Measurements from ENCODE around the gene NEURL1B.
A peak's percentile ranks its signal among the peaks of the same experiment; 100 is the strongest.
"Not testable (repeated sequence)": the region's sequence is repeated elsewhere in the genome, so short reads cannot be mapped to it uniquely, and the experiment has no call there.

The NEURL1B gene

DNA sequence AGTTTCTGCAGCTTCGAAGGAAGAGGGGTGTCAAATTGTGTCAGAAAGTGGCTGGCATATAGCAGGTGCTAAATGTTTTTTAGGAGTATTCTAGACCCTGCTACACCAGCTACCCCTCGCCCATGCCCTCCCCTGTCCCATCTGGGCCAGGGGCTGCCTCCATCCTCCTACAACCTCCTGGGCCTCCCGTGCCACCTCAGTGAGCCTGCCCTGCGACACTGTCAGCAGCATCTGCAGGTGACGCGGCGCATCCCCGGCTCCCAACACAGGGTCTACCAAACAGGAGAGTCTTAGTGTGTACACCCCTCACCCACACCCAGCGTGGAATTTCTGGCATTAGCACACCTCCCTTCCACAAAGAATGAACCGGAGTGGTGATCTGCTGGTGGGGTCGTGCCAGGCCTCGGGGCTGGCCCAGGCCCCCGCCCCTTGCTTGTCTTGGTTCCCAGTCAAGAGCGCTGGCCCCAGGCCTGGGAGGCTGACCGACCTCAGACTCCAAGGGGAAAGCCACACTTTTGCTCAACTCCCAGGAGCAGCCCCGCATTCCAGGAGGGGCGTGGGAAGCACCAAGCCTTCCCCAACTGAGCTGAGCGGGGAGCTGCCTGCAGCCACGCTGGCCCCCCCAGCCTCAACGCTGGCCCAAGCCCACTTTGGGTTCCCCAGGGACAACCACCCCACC, 55.2 kb downstream of the NEURL1B start:
- DNase-seq (ENCODE audit: low read depth in 2 of 2) = no peak

DNA sequence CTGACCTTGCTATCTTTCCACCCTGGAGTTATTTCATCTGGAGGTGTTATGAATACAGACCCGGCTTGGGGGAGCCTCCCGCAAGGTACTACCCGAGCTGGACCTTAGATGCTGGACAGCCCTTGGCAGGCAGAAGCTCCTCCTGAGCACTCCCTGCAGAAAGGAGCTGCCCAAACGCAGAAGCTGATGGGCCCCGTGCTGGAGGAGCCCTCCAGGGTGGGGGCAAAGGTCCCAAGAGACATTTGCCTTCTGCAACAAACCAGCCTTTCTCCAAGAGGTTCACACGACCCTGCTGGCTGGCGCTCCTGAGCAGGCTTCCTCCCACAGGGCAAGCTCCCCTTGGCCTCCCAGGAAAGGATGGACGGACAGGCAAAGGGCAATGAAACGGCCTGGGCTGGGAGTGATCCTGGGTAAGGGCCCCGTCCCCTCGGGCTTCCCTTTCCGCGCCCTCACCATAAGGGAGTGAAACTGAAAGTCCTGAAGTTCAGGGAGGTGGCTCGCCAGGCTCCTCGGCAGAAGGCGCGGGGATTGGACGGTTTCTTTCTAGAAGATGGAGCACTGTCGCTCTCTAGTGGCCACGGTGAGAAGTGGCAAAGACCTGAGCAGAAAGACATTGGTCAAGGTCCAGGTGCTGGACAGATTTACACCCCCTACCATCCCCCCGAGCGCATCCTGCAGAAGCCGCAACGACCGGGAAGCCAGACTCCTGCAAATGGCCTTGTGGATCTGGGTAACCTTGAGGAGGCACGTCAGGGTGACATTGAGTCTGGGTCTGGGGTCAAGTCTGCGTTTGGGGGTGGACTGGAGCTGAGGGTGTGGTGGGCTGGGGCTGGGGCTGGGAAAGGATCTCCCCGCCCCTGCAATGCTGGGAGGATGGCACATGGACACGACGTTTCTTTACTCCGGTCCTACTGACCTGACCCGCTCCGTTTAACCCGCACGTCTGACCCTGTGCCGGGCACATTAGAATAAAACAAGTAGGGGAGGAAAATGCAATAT, 56.4 kb downstream of the NEURL1B start:
- peak; percentile 75 to 76 for DNase-seq (ENCODE audit: low read depth in 2 of 2)

DNA sequence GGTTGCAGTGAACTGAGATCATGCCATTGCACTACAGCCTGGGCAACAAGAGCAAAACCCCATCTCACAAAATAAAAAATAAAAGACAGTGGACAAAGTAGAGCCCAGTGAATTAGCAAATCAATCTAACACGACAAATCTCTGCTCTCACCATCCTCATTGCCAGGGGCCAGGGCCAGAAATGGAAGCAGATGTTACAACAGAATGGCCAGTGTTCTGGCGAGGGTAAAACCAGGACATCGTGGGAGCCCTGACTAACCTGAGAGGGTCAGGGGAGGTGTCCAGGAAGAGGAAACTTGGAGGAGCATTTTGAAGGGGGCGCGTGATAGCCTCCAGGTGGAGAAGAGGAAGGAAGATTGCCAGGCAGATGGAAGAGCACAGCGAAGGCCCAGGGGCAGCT, 58.4 kb downstream of the NEURL1B start:
- DNase-seq (ENCODE audit: low read depth in 2 of 2) = no peak

DNA sequence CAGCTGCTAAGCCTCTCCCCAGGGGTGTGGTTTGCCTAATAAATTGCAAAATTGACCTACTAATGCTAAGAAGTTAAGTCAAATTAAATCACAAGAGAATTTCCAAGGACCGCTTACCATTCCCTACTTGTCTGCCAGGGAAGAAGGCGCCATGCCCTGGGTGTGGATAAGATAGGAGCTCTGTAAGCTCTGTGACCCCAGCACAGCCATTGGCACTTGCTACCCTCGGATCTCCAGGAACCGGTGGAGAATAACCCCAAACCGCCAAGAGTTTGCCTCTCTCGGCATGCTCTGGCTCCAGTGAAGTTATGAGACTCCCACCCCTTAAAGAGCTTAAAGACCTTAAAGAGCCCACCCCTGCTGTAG, 58.9 kb downstream of the NEURL1B start:
- DNase-seq (ENCODE audit: low read depth in 2 of 2) = no peak

DNA sequence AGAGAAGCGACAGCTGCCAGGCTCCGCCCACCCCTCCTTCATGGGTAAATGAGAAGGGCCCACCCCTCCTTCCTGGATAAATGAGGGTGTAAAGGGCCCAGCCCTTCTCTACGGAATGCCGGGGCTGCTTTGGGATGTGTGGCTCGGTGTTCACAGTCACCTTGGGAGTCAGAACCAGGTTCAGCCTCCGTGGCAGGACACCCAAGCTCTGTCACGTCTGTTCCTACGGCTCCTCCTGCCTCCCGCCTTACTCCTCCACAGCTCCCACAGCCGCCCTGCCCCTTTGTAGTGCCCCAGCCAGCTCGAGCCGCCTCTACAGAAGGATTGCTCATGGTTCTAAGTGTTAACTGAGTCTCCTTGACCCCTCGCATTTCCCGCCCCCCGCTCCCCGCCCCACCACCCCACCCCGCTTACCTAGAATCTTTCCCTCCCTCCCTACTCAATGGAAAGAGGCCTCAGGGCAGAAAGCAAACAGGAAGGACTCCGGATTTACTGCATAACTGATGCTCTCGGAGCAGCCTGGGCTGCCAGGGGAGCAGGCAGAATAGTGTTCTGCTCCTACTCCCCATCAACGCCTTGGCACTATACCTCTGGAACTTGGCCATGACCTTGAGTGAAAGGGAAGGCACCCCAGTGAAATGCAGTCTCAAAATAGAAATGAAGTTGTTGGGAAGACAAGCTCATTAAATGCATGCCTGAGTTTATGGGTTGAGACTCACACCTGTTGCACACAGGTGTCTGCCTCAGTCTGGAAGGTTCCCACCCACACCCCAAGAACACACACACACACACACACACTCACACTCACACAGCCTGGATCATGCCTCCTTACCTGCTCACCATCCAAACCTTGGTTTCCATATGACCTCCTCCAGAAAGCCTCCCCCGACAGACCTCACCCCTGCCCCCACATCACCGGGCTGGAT, 59.6 kb downstream of the NEURL1B start:
- DNase-seq (ENCODE audit: low read depth in 2 of 2) = no peak

DNA sequence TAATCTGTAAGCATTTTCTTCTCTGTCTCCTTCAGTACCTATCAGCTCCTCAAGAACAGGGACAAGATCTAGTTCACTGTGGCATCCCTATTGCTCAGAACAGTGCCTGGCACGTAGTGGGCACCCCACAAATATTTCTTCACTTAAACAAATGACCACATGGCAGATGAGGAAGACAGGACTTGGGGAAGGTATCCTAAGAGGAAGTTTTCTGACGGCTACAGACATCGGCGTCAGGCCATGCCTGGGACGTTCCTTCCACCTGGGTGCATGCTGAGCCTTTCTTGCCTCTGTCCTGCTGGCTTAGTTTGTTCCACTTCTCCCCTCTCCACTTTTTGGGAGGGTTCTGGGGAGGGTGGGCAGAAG, 60.2 kb downstream of the NEURL1B start:
- DNase-seq (ENCODE audit: low read depth in 2 of 2) = no peak

- no peak for DNase-seq (ENCODE audit: low read depth in 2 of 2)
Observed at GRCh38 chr5:172703952-172704351, 62.9 kb downstream of the NEURL1B start.

DNA sequence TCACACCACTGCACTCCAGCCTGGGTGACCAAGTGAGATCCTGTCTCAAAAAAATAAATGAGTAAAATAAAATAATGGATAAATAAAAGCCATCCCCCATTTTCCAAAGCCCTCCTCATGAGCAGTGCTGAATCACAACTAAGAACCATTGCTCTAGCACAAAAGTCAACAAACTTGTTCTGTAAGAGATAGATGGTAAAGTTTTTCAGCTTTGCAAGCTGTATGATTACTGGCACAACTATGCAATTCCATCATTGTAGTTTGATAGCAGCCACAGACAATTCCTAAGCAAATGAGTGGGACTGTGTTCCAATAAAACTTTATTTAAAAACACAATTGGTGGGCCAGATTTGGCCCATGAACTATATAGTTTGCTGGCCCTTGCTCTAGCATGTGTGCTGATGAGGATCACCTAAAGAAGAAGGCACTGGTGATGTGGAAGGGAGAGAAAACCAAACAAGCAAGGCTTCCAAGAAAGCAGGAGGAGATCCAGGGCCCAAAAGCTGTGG, 64.6 kb downstream of the NEURL1B start:
- DNase-seq (ENCODE audit: low read depth in 2 of 2) = no peak

GRCh38 chr5:172706796-172707195, 65.7 kb downstream of the NEURL1B start:
- DNase-seq (ENCODE audit: low read depth in 2 of 2) = no peak

GRCh38 chr5:172707285-172708182, 66.5 kb downstream of the NEURL1B start:
- DNase-seq (ENCODE audit: low read depth in 2 of 2) = no peak

DNA sequence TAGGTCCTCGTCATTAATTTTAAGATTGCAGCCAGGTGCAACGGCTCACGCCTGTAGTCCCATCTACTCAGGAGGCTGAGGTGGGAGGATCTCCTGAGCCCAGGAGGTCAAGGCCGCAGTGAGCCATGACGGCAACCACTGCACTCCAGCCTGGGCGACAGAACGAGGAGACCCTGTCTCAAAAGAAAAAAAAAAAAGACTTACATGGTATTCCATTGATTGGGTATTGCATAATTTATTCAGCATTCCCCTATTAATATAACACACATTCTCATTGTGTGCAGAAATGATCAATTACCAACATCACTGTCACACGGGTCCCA, 67.1 kb downstream of the NEURL1B start:
- DNase-seq (ENCODE audit: low read depth in 2 of 2) = no peak

- DNase-seq (ENCODE audit: low read depth in 2 of 2) = no peak
Observed at GRCh38 chr5:172710676-172711075, 69.6 kb downstream of the NEURL1B start.

DNA sequence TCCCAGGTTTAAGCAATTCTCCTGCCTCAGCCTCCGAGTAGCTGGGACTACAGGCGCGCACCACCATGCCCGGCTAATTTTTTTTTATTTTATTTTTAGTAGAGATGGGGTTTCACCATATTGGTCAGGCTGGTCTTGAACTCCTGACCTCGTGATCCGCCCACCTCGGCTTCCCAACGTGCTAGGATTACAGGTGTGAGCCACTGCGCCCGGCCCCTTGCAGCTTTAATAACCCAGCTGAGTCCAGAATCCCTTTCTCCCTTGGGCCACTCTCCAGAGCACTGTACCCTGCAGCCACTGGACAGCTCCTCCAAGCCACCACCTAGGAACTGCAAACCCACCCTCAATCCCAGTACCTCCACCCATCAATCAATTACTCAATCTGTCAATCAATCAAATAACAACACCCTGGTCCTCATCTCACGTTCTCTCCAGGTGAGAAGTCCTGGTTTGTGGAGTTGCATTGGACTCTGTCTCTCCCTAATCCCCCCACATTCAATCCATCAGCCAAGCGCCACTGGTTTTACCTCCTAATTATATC, 70.3 kb downstream of the NEURL1B start:
- not testable (repeated sequence) for DNase-seq (ENCODE audit: low read depth in 2 of 2)

- no peak for DNase-seq (ENCODE audit: low read depth in 2 of 2)
Observed at GRCh38 chr5:172712610-172713009, 71.5 kb downstream of the NEURL1B start.

GRCh38 chr5:172713113-172713808, 72.2 kb downstream of the NEURL1B start:
- DNase-seq (ENCODE audit: low read depth in 2 of 2) = peak; percentile 59 to 72

DNA sequence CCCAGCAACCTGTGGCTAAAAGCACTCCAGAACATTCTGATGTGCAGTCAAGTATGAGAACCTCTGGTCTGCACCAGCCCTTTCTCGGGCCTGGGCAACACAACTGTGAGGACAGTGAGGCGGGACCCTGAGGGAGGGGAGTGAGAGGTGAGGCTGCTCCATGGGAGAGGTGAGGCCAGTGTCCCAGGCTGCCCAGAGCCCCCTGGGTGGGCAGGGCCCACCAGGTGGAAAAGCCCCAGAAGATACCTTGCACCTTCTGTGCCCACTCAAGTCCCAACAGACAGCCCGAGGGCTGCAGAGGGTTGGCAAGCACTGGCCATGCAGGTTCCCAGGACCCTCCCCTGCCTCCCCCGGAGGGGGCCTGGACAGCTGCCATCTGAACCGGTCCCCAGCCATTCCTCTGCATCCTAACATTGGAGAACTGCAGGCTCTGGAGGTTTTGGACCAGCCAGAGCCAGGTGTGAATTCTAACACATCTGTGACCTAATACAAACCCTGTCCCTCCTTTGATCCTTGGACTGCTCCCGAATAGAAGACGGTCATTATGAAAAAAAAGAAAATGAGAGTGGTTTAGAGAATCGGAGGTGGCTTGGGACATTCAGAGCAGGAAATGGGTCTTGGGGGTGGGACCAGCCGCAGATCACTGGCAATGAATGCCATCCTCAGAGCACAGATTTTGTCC, 72.9 kb downstream of the NEURL1B start:
- DNase-seq (ENCODE audit: low read depth in 2 of 2) = no peak

DNA sequence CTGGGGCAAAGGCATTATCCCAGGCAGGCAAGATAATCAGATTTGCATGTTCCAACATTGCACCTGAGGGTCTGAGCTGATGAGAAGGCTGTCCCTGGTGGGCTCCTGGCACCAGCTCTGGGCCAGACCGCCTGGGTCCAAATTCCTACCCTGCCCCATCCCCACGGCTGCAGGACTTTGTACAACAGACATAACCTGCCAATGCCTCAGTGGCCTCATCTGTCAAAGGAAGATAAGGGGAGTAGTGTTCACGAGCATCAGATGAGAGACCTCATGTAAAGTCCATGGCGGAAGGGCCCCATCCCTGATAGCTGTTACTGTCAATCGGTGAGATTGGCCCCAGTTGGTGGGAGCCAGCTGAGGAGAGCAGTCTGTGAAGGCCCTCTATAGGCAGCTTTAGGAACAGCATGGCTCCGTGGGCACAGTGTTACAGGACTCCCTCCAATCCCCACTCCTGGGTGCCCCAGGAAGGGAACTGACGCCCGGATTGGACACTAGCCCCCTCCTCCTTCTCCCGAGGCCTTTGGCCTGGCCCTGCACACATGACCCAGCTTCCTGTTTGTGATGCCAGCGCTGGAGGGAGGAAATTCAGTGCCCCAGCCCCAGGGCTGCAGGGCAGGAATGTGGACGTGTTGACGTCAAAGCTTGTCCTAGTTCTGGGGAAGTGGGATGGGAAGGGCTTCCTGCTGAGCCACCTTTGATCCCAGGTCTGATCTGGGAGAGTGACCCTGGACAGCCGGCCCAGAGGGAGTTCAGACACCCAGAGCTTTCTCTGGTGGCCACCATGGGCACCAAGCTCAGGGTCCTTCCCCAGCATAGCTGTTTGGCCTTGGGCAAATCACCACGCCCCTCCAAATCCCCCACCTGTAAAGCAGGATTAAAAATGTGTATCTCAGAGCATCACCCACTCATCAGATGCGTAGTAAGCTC, 73.7 kb downstream of the NEURL1B start:
- DNase-seq (ENCODE audit: low read depth in 2 of 2) = peak; percentile 57 to 61

DNA sequence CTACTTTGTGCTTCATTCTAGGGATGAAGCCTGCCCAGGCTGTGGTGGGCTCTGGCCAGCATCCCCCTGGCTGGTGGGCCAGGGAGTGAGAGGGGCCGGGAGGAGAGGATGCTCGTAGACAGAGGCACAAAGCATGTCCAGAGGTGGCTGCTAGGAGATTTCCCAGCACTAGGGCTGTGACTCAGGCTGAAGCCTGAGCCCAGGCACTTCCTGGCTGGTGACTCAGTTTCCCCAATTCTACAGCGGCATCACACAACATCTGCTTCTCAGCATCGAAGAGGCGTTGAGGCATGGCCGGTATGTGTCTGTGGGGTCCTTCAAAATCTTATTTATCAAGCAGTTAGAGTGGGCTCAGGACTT, 74.3 kb downstream of the NEURL1B start:
- DNase-seq (ENCODE audit: low read depth in 2 of 2) = no peak
